GM18868 (cell line): Measurements from ENCODE around the gene KIF4B.
"Not testable (repeated sequence)": the region's sequence is repeated elsewhere in the genome, so short reads cannot be mapped to it uniquely, and the experiment has no call there.

Experiments
- ATAC-seq: cut with Tn5 transposase; IDR thresholded peaks from one replicate; pipeline ENCODE4 v1.9.1; 2021; ENCODE audit warnings: mild to moderate bottlenecking, moderate library complexity; ENCODE audit not compliant: unreplicated experiment

KIF4B gene

DNA sequence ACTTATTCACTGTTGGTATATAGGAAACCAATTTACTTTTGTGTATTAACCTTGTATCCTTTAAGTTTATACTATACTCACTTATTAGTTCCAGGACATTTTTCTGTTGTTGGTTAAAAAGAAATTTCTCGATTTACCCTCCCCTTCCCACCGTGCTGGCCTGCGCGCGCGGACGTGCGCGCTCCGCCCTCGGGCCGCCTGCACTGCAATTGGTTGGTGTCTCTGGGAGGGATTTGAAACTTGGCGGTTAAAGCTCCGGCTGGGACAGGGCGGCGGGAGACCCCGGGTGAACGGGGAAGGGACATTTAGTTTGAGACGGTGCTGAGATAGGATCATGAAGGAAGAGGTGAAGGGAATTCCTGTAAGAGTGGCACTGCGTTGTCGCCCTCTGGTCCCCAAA, at the start of gene KIF4B:
Gene KIF4B (plus strand): TSS at position 230 of the 400 bp plus-strand sequence. CDS start 105 bp downstream, at position 335.
- no peak for ATAC-seq

DNA sequence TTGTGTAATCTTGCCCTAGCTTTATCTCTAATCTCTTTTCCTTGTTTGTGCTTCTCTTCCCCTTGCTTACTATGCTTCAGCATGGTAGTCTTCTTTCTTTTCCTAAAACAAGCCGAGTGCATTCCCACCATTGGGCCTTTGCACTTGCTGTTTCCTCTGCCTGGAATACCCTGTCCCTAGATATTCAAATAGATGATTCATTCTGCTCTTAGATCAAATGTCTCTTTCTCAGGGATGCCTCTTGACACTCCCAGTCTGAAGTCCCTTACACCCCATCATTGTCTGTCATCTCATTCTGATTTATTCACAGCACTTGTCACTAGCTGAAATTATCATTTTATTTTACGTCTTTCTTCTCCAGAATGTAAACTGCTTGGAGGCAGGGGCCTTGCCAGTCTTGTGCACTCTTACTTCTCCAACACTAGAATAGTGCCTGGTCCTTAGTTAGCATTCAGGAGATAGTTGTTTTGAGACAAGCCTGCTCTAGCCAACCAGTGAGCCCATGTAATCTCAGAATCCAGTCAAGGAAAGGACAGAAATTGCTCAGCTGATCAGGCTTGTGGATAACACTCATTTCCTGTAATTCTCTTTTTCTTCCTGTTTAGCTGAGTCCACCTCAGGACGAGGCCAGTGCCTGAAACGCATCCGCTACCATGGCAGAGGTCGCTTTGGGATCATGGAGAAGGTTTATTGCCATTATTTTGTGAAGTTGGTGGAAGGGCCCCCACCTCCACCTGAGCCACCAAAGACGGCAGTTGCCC, 47.3 kb upstream of the KIF4B start:
- ATAC-seq: no peak

DNA sequence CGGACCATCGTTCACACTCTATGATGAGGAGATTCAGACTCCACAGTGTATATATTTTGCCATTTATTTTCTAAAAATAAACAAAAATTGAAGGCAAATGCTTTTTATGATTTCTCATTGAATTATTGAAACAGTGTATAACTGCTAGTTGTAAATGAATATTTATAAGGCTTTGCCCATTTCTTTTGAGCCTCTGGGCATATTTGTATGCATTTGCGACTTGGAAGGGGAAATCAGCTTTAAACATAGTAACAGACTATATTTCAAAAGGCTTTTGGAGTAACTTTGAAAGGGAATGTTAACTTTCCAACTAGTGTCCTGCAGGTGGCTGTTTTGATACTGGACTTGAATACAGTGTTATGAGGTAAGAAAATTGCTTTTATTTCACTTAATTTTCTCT, 46.7 kb upstream of the KIF4B start:
- no peak for ATAC-seq

DNA sequence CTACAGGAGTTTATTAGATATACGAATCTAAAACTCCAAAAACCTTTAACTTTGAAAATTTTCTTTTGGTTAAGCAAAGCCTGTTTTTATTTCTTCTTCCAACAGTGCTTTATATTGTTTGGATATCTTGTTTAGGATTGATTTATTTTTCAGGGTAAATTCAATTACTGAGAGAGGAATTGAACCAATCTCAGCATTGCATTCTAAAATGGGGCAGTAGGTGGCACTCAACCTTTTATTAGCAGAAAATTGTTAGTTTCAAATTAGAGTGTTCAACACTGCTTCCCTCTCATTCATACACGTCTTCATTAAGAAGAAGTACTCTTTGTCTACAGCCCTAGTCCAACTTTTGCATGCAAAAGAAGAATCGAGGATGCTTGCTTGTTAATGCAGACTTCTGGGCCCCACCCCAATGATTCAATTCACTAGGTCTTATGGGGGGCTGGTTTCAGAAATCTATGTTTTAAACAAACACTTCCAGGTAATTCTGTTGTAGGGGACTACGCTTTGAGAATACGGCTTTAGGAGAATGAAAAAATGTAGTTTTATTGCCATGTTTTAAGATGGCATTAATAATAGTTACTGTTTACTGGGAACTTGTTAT, 46.0 kb upstream of the KIF4B start:
- no peak for ATAC-seq

GRCh38 chr5:154968953-154969352, 44.6 kb upstream of the KIF4B start:
- ATAC-seq: no peak

GRCh38 chr5:154970759-154971158, 42.8 kb upstream of the KIF4B start:
- no peak for ATAC-seq

- ATAC-seq: no peak
These were observed 42.1 kb upstream of the KIF4B start for GRCh38 chr5:154971501-154971900.

- ATAC-seq: no peak
These were observed 41.0 kb upstream of the KIF4B start for GRCh38 chr5:154972476-154973080.

GRCh38 chr5:154976082-154976481, 37.5 kb upstream of the KIF4B start:
- not testable (repeated sequence) for ATAC-seq

DNA sequence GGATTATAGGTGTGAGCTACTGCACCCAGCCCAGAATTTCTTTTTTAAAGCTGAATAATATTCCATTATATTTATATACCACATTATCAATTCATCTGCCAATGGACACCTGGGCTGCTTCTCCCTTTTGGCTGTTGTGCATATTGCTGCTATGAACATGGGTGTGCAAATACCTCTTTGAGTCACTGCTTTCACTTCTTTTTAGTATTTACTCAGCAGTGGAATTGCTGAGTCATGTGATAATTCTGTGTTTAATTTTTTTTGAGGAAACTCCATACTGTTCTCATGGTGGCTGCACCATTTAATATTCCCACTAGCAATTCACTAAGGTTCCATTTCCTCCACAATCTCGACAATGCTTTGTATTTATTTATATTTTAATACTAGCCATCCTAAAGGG, 36.1 kb upstream of the KIF4B start:
- ATAC-seq: peak; percentile 73

DNA sequence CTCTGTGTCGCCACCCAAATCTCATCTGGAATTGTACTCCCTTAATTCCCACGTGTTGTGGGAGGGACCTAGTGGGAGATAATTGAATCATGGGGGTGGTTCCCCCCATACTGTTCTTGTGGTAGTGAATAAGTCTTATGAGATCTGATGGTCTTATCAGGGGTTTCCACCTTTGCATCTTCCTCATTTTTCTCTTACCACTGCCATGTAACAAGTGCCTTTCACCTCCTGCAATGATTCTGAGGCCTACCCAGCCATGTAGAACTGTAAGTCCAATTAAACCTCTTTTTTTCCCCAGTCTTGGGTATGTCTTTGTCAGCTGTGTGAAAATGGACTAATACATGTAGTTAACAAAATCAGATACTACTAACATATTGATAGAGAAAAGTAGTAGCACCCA, 35.3 kb upstream of the KIF4B start:
- ATAC-seq: not testable (repeated sequence)

GRCh38 chr5:154984946-154985516, 28.5 kb upstream of the KIF4B start:
- ATAC-seq: no peak

GRCh38 chr5:154986151-154986550, 27.4 kb upstream of the KIF4B start:
- ATAC-seq: no peak

GRCh38 chr5:154989626-154990025, 23.9 kb upstream of the KIF4B start:
- ATAC-seq: no peak

DNA sequence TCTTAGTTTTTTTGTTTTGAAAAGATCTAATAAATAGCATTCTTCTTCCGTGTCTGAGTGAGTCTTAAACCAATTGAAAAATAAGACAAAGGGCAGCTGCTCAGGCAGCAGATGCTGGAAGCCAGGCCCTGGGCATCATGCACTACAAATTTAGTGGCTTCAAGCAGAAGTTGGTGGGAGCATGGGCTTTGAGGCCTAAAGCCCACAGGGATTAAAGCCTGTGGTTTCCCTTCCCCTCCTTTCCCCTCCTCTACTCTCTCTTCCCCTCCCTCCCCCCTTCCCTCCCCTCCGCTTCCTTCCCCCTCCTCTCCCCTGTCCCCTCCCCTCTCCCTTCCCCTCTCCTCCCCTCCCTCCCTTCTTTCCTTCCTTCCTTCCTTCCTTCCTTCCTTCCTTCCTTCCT, 20.1 kb upstream of the KIF4B start:
- ATAC-seq: no peak

DNA sequence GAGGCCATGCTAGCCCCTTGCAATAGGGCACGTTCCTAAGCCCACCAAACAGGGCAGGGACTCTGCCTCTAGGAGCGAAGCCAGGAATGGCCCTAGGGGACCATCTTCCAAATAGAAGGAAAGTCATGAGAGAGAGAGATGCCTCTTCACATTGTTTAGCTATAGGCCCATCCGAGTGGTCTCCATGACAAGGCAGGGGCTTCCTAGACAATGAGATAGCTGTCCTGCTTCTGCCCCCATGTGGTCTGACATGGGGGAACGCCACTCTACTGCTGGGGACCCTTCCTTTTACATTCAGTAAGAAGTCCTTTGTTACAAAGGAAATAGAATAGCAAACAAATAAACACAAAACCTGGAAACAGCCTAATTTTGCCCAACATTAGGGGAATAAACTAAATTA, 17.9 kb upstream of the KIF4B start:
- ATAC-seq: no peak

- no peak for ATAC-seq
These were observed 15.8 kb upstream of the KIF4B start for GRCh38 chr5:154997746-154998145.

GRCh38 chr5:154999865-155000264, 13.7 kb upstream of the KIF4B start:
- peak; percentile 78 for ATAC-seq

DNA sequence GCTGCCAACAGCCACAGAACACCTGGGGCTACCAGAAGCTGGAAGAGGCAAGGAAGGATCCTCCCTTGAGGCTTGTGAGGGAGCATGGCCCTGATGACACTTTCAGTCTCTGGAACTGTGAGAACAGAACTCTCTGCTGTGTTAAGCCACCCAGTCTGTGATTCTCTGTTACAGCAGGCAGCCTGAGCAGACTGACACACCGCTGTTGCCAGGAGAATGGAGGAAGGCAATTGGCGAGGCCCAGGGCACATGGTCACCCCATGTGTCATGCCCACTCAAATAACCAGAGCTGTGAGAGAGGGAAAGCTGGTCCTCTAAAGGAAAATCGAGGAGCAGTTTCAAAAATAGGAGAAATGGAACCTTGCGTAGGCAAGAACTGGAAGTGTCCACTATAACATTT, 12.0 kb upstream of the KIF4B start:
- no peak for ATAC-seq

DNA sequence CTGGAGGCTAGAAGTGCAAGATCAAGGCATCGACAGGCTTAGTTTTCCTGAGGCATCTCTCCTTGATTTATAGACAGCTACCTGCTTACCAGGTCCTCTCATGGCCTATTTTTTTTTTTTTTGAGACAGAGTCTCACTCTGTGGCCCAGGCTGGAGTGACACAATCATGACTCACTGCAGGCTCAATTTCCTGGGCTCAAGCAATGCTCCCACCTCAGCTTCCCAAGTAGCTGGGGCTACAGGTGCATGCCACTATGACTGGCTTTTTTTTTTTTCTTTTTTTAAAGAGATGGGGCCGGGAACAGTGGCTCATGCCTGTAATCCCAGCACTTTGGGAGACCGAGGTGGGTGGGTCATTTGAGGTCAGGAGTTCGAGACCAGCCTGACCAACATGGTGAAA, 10.8 kb upstream of the KIF4B start:
- ATAC-seq: not testable (repeated sequence)

- peak; percentile 47 for ATAC-seq
These were observed 9.3 kb upstream of the KIF4B start for GRCh38 chr5:155004138-155004744.
